ENCODE data around the gene ZDHHC19. TPM values are rescaled to one million over a fixed set of nuclear protein-coding genes. Genes with fewer than 3 reads are reported as not detected.
"Not testable (repeated sequence)": the region's sequence is repeated elsewhere in the genome, so short reads cannot be mapped to it uniquely, and the experiment has no call there.

ZDHHC19 gene, protein sequence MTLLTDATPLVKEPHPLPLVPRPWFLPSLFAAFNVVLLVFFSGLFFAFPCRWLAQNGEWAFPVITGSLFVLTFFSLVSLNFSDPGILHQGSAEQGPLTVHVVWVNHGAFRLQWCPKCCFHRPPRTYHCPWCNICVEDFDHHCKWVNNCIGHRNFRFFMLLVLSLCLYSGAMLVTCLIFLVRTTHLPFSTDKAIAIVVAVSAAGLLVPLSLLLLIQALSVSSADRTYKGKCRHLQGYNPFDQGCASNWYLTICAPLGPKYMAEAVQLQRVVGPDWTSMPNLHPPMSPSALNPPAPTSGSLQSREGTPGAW
- not detected in 2 replicates for total RNA-seq

DNA sequence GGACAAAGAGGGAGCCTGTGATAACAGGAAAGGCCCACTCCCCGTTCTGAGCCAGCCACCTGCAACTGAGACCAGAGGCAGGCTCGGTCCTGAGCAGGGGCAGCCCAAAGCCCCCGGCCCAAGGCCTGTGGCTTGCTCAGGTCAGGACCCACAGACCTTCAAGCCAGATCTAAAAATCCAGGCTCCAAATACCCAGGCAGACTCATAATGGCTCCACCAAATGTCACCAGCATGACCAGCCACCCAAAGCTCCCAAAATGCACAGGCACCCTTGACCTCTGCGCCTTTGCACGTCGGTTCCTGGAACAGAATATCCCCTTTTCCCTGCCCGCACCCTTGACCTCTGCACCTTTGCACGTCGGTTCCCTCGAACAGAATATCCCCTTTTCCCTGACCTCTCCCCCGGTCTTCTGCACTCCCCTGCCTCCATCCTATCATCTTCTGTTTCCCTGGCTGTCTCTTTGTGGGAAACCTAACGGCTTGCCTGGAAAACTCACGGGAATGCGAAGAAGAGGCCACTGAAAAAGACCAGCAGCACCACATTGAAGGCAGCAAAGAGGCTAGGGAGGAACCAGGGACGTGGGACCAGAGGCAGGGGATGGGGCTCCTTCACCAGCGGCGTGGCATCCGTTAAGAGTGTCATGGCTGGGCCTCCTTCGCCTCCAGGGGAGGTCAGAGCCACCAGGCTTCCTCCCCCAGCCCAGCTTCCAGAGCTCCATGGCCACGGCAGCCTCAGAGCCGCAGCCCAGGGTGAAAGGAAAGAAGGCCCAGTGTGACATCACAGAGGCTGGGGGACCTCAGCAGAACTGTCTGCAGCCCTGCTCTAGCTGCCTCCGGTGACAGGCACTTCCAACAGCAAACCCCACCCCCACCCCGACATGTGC is at the start of gene ZDHHC19:
Gene ZDHHC19 (minus strand): TSS at position 728 of the 884 bp plus-strand sequence. CDS start 85 bp downstream, at position 643.
- no peak within 1 kb of the TSS for H3K4me3 ChIP-seq (ENCODE audit: low read depth, low read length)
- no peak for TF ChIP-seq CTCF (IDR thresholded peaks at IDR 0.05; ENCODE audit: insufficient read depth, low read depth, low read length)
- no peak for DNase-seq (ENCODE audit: low read depth)

DNA sequence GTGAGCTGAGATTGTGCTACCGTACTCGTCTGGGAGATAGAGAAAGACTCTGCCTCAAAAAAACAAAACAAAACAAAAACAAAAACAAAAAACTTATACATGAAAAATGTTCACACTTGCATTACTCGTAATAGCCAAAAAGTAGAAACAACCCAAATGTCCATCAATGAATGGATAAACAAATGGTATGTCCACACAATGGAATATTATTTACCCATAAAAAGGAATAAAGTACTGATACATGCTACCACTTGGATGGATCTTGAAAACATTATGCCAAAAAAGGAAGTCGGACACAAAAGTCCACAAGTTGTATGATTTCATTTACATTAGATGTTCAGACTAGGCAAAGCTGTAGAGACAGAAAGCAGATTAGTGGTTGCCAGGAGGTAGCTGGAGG is 49.6 kb upstream of the ZDHHC19 start:
- no peak for TF ChIP-seq CTCF (IDR thresholded peaks at IDR 0.05; ENCODE audit: insufficient read depth, low read depth, low read length)
- DNase-seq (ENCODE audit: low read depth): no peak
- no peak overlapping the region for H3K4me3 ChIP-seq (ENCODE audit: low read depth, low read length)

DNA sequence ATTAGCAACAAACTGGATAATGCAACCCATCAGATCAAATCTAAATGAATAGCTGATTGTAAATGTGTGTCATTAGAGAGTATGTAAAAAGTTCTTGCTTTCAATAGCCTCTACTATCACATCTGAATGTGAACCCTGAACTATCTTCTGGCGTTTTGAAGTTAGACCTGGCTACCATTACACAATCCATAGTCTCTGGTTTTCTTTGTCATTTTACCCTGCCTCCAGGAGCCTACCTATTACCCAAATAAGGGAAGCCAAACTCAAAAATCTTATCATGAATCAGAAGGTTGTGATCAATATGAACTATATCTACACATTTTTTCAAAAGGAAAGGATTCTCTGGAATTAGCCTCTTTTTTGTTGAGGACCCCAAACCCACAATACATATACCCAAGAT is 44.6 kb upstream of the ZDHHC19 start:
- no peak for TF ChIP-seq CTCF (IDR thresholded peaks at IDR 0.05; ENCODE audit: insufficient read depth, low read depth, low read length)
- H3K4me3 ChIP-seq (ENCODE audit: low read depth, low read length): no peak overlapping the region
- DNase-seq (ENCODE audit: low read depth): no peak

- no peak overlapping the region for H3K4me3 ChIP-seq (ENCODE audit: low read depth, low read length)
- DNase-seq (ENCODE audit: low read depth): no peak
- no peak for TF ChIP-seq CTCF (IDR thresholded peaks at IDR 0.05; ENCODE audit: insufficient read depth, low read depth, low read length)
Observed at GRCh38 chr3:196254376-196255283, 43.4 kb upstream of the ZDHHC19 start.

DNA sequence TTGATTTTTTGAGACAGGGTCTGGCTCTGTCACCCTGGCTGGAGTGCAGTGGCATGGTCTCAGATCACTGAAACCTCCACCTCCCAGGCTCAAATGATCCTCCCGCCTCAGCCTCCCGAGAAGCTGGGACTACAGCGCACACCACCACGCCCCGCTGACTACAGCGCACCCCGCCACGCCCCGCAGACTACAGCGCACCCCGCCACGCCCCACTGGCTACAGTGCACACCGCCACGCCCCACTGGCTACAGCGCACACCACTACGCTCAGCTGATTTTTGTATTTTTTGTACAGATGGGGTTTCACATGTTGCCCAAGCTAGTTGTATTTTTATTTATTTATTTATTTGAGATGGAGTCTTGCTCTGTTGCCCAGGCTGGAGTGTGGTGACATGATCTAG is 40.7 kb upstream of the ZDHHC19 start:
- no peak for TF ChIP-seq CTCF (IDR thresholded peaks at IDR 0.05; ENCODE audit: insufficient read depth, low read depth, low read length)
- DNase-seq (ENCODE audit: low read depth): no peak
- H3K4me3 ChIP-seq (ENCODE audit: low read depth, low read length): no peak overlapping the region

- no peak for TF ChIP-seq CTCF (IDR thresholded peaks at IDR 0.05; ENCODE audit: insufficient read depth, low read depth, low read length)
- DNase-seq (ENCODE audit: low read depth): peak; percentile 27
- H3K4me3 ChIP-seq (ENCODE audit: low read depth, low read length): no peak overlapping the region
Observed at GRCh38 chr3:196246612-196247308, 35.6 kb upstream of the ZDHHC19 start.

- DNase-seq (ENCODE audit: low read depth); H3K4me3 ChIP-seq (ENCODE audit: low read depth, low read length): not testable (repeated sequence)
Observed at GRCh38 chr3:196244166-196244565, 33.0 kb upstream of the ZDHHC19 start.
